ENCODE measurements around the gene RUNX1. TPM values are rescaled to one million over a fixed set of nuclear protein-coding genes. Genes with fewer than 3 reads are reported as not detected.

RUNX1 gene
- total and polyA plus RNA-seq, 2 of the 13 experiments (the other 11 are each of a cell fraction or from before 2014, with no cell fraction given) = 5.4 to 6.4 TPM

- TF ChIP-seq ELF3 (CRISPR knock-in tag; IDR thresholded peaks at IDR 0.05) = peak; percentile 27; the same call in 1 of the 2 replicates
- TF ChIP-seq ZFP41 (CRISPR knock-in tag; IDR thresholded peaks at IDR 0.05; ENCODE audit: borderline replicate concordance) = no peak
- TF ChIP-seq, protein P1, sequence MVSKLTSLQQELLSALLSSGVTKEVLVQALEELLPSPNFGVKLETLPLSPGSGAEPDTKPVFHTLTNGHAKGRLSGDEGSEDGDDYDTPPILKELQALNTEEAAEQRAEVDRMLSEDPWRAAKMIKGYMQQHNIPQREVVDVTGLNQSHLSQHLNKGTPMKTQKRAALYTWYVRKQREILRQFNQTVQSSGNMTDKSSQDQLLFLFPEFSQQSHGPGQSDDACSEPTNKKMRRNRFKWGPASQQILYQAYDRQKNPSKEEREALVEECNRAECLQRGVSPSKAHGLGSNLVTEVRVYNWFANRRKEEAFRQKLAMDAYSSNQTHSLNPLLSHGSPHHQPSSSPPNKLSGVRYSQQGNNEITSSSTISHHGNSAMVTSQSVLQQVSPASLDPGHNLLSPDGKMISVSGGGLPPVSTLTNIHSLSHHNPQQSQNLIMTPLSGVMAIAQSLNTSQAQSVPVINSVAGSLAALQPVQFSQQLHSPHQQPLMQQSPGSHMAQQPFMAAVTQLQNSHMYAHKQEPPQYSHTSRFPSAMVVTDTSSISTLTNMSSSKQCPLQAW (CRISPR knock-in tag; IDR thresholded peaks at IDR 0.05) = 0 out of 2 replicates have a peak, but pooled peaks have one; percentile 36
- TF ChIP-seq ZNF652 (CRISPR knock-in tag; IDR thresholded peaks at IDR 0.05; ENCODE audit: borderline replicate concordance, low read depth) = no peak
- no peak for TF ChIP-seq NBN (conservative IDR thresholded peaks at IDR 0.05)
Observed at GRCh38 chr21:35024071-35024420, 25.1 kb downstream of the RUNX1 start (continued).

GRCh38 chr21:35023396-35024070 lies 25.6 kb downstream of the RUNX1 start:
- ChIA-PET CTCF (ENCODE audit: low intra/inter-chr PET ratio, low total read pairs) (no interaction called here), POLR2A (interaction anchor here (1.1 to 1.7 kb wide), 3 partner anchors 135 to 501 kb away, joined by 3 to 6 read pairs (median 4); no protein-coding TSS in a partner anchor)
- DNase-seq (ENCODE audit: low spot score) (peak; percentile 95), FAIRE-seq (peak; percentile 97), ATAC-seq (peak; percentile 86)
- Histone ChIP-seq H3K4me3 (replicated peaks in 1 of 3; ENCODE audit: insufficient read depth in 1 of 3, low read depth in 2 of 3, low read length in 3 of 3) (no peak overlapping the region), H4K20me1 (ENCODE audit: insufficient read depth, low read length) (no peaks in the 10 kb centered on the region), H3K27me3 (ENCODE audit: control insufficient read depth in 1 of 2, insufficient read depth in 2 of 2, low read length in 2 of 2) (no peaks in the 10 kb centered on the region), H3K9me3 (ENCODE audit: low read length) (no peaks in the 10 kb centered on the region), H2AFZ (ENCODE audit: low read length) (no peak overlapping the region), H3K4me2 (ENCODE audit: low read depth, low read length) (peak overlapping the region; percentile 27), H3K79me2 (ENCODE audit: insufficient read depth, low read length) (no peaks in the 10 kb centered on the region), H3K36me3 (replicated peaks in 1 of 2; ENCODE audit: control insufficient read depth in 1 of 2, insufficient read depth in 2 of 2, low read length in 2 of 2) (no peaks in the 10 kb centered on the region), H3K9ac (ENCODE audit: insufficient read depth, low read depth, low read length) (no peak overlapping the region), H3K27ac (ENCODE audit: extremely low read length, insufficient read depth, low read length) (peak overlapping the region; percentile 46), H3K4me1 (ENCODE audit: insufficient read depth, low read length) (peaks cover 99% of the 10 kb centered on the region)
- no TSS peak for BruUV-seq (replicated peaks)
- intact Hi-C loops (cut with micrococcal nuclease; ENCODE audit: unreplicated experiment) (loop anchor here (2.0 to 10.0 kb wide), 3 partner anchors 15 to 113 kb away; no protein-coding TSS in a partner anchor), in situ Hi-C loops (cut with HindIII; ENCODE audit: extremely low pct_ligation_motif_present, low pct_unique_long_range_greater_than_20kb) (no loop called here)
- WGBS (ENCODE audit: low lambda C conversion rate) = 4% methylated on average over 2 of the region's 3 CpGs
- TF ChIP-seq, protein P1 (CRISPR knock-in tag; IDR thresholded peaks at IDR 0.05) = peak; percentile 63; the same call in 1 of the 2 replicates
- TF ChIP-seq ZSCAN12 (CRISPR knock-in tag; IDR thresholded peaks at IDR 0.05) = no peak
- peak; percentile 54; the same call in 1 of the 2 replicates for TF ChIP-seq FOSL2 (CRISPR knock-in tag; IDR thresholded peaks at IDR 0.05)
- TF ChIP-seq FOXK2 (IDR thresholded peaks at IDR 0.05) = no peak
- 0 out of 2 replicates have a peak, but pooled peaks have one; percentile 17 for TF ChIP-seq SP4 (CRISPR knock-in tag; IDR thresholded peaks at IDR 0.05)
- peak in 1 of 2 experiments; percentile 71; a peak in 2 of 4 replicates for TF ChIP-seq EP300 (IDR thresholded peaks at IDR 0.05; ENCODE audit: low read depth in 2 of 2, low read length in 2 of 2)
- TF ChIP-seq EP300 (CRISPR knock-in tag; IDR thresholded peaks at IDR 0.05; ENCODE audit: borderline replicate concordance) = peak; percentile 8; the same call in 1 of the 2 replicates
- TF ChIP-seq HOXA5 (CRISPR knock-in tag; IDR thresholded peaks at IDR 0.05) = no peak
- TF ChIP-seq IRX3 (CRISPR knock-in tag; IDR thresholded peaks at IDR 0.05; ENCODE audit: borderline replicate concordance, low read depth) = no peak
- TF ChIP-seq RAD21 (CRISPR knock-in tag; IDR thresholded peaks at IDR 0.05) = peak; percentile 48; the same call in 1 of the 2 replicates
- peak; percentile 49; the same call in 1 of the 2 replicates for TF ChIP-seq RXRB (CRISPR knock-in tag; IDR thresholded peaks at IDR 0.05; ENCODE audit: borderline replicate concordance)
- TF ChIP-seq SP1 (IDR thresholded peaks at IDR 0.05) = no peak
- no peak for TF ChIP-seq SP1 (CRISPR knock-in tag; IDR thresholded peaks at IDR 0.05)
- TF ChIP-seq ZKSCAN1 (IDR thresholded peaks at IDR 0.05; ENCODE audit: low read length) = 0 out of 2 replicates have a peak, but pooled peaks have one; percentile 24
- peak; percentile 75; the same call in 1 of the 2 replicates for TF ChIP-seq PHF21A (CRISPR knock-in tag; IDR thresholded peaks at IDR 0.05)
- TF ChIP-seq NCOR1 (IDR thresholded peaks at IDR 0.05; ENCODE audit: borderline replicate concordance, low read length) = peak; percentile 76; the same call in 1 of the 2 replicates
- TF ChIP-seq MIER3 (CRISPR knock-in tag; IDR thresholded peaks at IDR 0.05; ENCODE audit: borderline replicate concordance) = peak; percentile 69; the same call in 1 of the 2 replicates
- no peak for TF ChIP-seq ZNF430 (CRISPR knock-in tag; IDR thresholded peaks at IDR 0.05)

All from HepG2 (cell line).